HS-5 (cell line): ENCODE data around the gene DNAH8.

ENCODE experiments used
- DNase-seq: peaks from one replicate; pipeline ENCODE4 v3.0.0-alpha.2; 2012; ENCODE audit warnings: low read depth

Gene DNAH8

GRCh38 chr6:38974389-38975151 lies 259.5 kb downstream of the DNAH8 start:
- no peak for DNase-seq

- no peak for DNase-seq
Observed at GRCh38 chr6:38975621-38976049, 260.5 kb downstream of the DNAH8 start.

- DNase-seq: no peak
Observed at GRCh38 chr6:38976051-38976450, 260.9 kb downstream of the DNAH8 start.

- DNase-seq: no peak
Observed at GRCh38 chr6:38976801-38977500, 261.8 kb downstream of the DNAH8 start.

- DNase-seq: no peak
Observed at GRCh38 chr6:38978139-38978704, 263.1 kb downstream of the DNAH8 start.

GRCh38 chr6:38982470-38982869 lies 267.4 kb downstream of the DNAH8 start:
- no peak for DNase-seq

GRCh38 chr6:38984723-38985122 lies 269.6 kb downstream of the DNAH8 start:
- DNase-seq: no peak

- DNase-seq: no peak
Observed at GRCh38 chr6:38985839-38986238, 270.7 kb downstream of the DNAH8 start.

- no peak for DNase-seq
Observed at GRCh38 chr6:38987503-38987902, 272.4 kb downstream of the DNAH8 start.

- no peak for DNase-seq
Observed at GRCh38 chr6:38988736-38989449, 273.8 kb downstream of the DNAH8 start.

- DNase-seq: no peak
Observed at GRCh38 chr6:38990475-38990874, 275.4 kb downstream of the DNAH8 start.

- DNase-seq: no peak
Observed at GRCh38 chr6:38996676-38997075, 281.6 kb downstream of the DNAH8 start.

GRCh38 chr6:38997128-38997761 lies 282.1 kb downstream of the DNAH8 start:
- DNase-seq: no peak

- DNase-seq: no peak
Observed at GRCh38 chr6:39003072-39003471, 288.0 kb downstream of the DNAH8 start.

- no peak for DNase-seq
Observed at GRCh38 chr6:39003492-39003891, 288.4 kb downstream of the DNAH8 start.

- DNase-seq: no peak
Observed at GRCh38 chr6:39004801-39005200, 289.7 kb downstream of the DNAH8 start.

- no peak for DNase-seq
Observed at GRCh38 chr6:39005774-39006173, 290.7 kb downstream of the DNAH8 start.

- no peak for DNase-seq
Observed at GRCh38 chr6:39007575-39007974, 292.5 kb downstream of the DNAH8 start.

GRCh38 chr6:39008737-39009136 lies 293.6 kb downstream of the DNAH8 start:
- DNase-seq: no peak

GRCh38 chr6:39009476-39009875 lies 294.4 kb downstream of the DNAH8 start:
- no peak for DNase-seq

- DNase-seq: no peak
Observed at GRCh38 chr6:39016839-39017546, 301.9 kb downstream of the DNAH8 start.

- DNase-seq: no peak
Observed at GRCh38 chr6:39017547-39017880, 302.4 kb downstream of the DNAH8 start.
